ENCODE results near the gene C1orf232.

Gene C1orf232

GRCh38 chr1:26168410-26169197 is at the start of gene C1orf232:
Gene C1orf232 (minus strand): TSS chr1:26168963. CDS start chr1:26168499, 464 bp downstream.
- DNase-seq = no peak

- DNase-seq = no peak
Measured at GRCh38 chr1:26215246-26215645, 46.5 kb upstream of the C1orf232 start.

- DNase-seq = no peak
Measured at GRCh38 chr1:26213335-26213905, 44.7 kb upstream of the C1orf232 start.

- no peak for DNase-seq
Measured at GRCh38 chr1:26212726-26213125, 44.0 kb upstream of the C1orf232 start.

GRCh38 chr1:26210147-26210870 is 41.5 kb upstream of the C1orf232 start:
- no peak for DNase-seq

- no peak for DNase-seq
Measured at GRCh38 chr1:26203642-26204318, 35.0 kb upstream of the C1orf232 start.

- DNase-seq = no peak
Measured at GRCh38 chr1:26200413-26200812, 31.6 kb upstream of the C1orf232 start.

- DNase-seq = no peak
Measured at GRCh38 chr1:26197813-26198212, 29.1 kb upstream of the C1orf232 start.

- no peak for DNase-seq
Measured at GRCh38 chr1:26197301-26197700, 28.5 kb upstream of the C1orf232 start.

- DNase-seq = no peak
Measured at GRCh38 chr1:26195805-26196204, 27.0 kb upstream of the C1orf232 start.

GRCh38 chr1:26191739-26192138 is 23.0 kb upstream of the C1orf232 start:
- no peak for DNase-seq

GRCh38 chr1:26190373-26190987 is 21.7 kb upstream of the C1orf232 start, which contains the start of gene CATSPER4:
Gene CATSPER4 (plus strand): TSS chr1:26190602. CDS start chr1:26190628, 26 bp downstream.
- no peak for DNase-seq

- no peak for DNase-seq
Measured at GRCh38 chr1:26189751-26190275, 21.1 kb upstream of the C1orf232 start.

- DNase-seq = no peak
Measured at GRCh38 chr1:26189331-26189730, 20.6 kb upstream of the C1orf232 start.

- no peak for DNase-seq
Measured at GRCh38 chr1:26188477-26188876, 19.7 kb upstream of the C1orf232 start.

- no peak for DNase-seq
Measured at GRCh38 chr1:26187882-26188281, 19.1 kb upstream of the C1orf232 start.

GRCh38 chr1:26184883-26185282 is 16.1 kb upstream of the C1orf232 start:
- DNase-seq = no peak

GRCh38 chr1:26184086-26184485 is 15.3 kb upstream of the C1orf232 start:
- DNase-seq = no peak

GRCh38 chr1:26182383-26182696 is 13.6 kb upstream of the C1orf232 start:
- DNase-seq = no peak

- DNase-seq = no peak
Measured at GRCh38 chr1:26181586-26182382, 13.0 kb upstream of the C1orf232 start.

GRCh38 chr1:26180010-26180506 is 11.3 kb upstream of the C1orf232 start:
- DNase-seq = no peak
